GM10847 (cell line): ENCODE measurements around the gene ARHGAP29.

Experiments
- POLR2A ChIP-seq: IDR thresholded peaks from 2 replicates; pipeline ENCODE4 v1.6.1; 2011; ENCODE audit not compliant: insufficient read length; ENCODE audit errors: extremely low read depth

The ARHGAP29 gene

GRCh38 chr1:94126651-94127050 lies 110.7 kb downstream of the ARHGAP29 start:
- TF ChIP-seq POLR2A: no peak

DNA sequence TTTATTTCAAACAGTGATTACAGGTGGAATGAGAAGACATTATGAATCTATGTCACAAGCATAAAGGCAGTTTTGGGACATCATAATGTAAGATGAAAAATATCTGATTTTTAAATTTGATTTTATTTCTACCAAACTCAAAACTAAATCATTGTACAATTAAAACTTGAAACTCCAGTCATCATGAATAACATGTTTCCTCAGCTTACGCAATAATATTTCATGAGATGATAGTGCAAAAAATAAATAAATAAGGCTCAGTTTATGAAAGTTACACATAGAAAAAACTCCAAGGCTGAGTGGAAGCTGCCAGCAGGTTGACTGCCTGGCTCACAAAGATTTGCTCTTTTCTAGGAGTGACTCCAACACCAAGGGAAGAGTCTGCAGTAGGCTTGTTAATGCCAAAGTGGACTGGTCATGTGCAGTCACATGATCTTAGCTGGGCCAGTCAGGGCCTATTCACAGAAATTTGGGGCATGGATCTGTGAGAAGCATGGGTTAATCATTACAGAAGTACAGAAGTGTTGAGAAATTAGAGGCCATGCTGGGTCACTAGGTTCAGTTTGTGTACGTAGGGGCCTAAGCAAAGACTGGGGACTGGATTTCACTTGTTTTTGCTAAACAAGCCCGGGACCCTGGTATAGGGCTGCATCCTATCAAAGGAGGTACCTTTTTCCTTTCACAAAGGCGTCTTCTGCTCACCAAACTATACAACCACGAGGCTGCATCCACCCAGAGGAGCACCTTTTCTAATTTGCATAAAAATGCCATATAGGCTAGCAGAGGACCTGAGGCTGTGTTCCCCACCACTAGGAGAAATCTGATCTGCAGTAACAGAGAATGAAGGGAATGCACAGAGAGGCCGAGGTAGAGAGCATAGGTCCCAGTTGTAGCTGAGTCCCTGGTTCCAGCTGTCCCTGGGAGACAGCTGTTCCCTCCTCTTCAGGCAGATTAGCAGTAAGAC lies 111.6 kb downstream of the ARHGAP29 start:
- TF ChIP-seq POLR2A: no peak

DNA sequence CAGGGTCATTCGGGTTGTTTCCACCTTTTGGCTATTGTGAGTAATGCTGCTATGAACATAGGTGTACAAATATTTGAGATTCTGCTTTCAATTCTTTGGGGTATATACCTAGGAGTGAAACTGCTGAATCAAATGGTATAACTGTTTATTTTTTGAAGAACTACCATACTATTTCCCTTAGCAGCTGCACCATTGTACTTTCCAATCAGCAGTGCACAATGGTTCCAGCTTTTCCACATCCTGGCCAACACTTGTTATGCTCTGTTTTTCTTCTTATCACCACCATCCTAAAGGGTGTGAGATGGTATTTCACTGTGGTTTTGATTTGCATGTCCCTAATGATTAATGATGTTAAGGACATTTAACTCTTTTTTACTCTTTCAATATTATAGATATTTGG lies 112.8 kb downstream of the ARHGAP29 start:
- TF ChIP-seq POLR2A: no peak

DNA sequence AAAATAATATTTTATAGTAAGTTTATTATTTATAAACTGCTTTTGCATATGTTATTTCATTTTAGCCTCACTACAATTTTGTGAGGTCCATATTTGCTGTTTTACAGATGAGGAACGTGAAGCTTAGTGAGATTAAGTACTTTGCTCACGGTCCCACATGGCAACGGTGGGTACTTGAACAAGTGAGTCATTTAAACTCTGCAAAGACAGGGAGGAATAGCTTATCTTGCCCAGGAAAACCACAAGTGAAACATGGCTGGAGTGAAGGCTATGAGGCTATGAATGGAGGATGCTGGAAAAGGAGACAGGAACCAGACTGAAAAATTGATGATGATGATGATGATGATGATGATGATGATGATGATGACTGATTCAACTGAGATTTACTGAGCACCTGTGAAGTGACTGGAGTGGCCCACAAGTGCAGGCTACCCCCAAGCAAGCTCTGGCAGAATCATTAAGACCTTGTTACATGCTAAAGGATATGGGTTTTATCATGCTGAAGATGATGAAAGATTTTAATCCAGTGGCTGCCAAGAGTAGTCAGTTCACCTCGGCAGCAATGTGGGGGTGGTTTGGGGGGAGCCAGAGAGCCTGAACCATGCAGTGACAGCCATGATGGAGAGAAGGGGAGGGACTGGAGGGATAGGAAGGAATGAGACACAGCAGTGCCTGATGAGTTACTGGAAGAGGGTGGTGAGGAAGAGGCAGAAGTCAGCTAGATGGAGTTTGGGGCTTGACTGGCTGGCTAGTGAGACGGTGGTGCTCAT lies 115.0 kb downstream of the ARHGAP29 start:
- TF ChIP-seq POLR2A: no peak
